GM21390 (cell line): ENCODE measurements around the gene NOC4L.
"Not testable (repeated sequence)": the region's sequence is repeated elsewhere in the genome, so short reads cannot be mapped to it uniquely, and the experiment has no call there.

ENCODE experiments used
- ATAC-seq: cut with Tn5 transposase; IDR thresholded peaks from one replicate; pipeline ENCODE4 v1.9.1; 2021; ENCODE audit not compliant: unreplicated experiment

The NOC4L gene

DNA sequence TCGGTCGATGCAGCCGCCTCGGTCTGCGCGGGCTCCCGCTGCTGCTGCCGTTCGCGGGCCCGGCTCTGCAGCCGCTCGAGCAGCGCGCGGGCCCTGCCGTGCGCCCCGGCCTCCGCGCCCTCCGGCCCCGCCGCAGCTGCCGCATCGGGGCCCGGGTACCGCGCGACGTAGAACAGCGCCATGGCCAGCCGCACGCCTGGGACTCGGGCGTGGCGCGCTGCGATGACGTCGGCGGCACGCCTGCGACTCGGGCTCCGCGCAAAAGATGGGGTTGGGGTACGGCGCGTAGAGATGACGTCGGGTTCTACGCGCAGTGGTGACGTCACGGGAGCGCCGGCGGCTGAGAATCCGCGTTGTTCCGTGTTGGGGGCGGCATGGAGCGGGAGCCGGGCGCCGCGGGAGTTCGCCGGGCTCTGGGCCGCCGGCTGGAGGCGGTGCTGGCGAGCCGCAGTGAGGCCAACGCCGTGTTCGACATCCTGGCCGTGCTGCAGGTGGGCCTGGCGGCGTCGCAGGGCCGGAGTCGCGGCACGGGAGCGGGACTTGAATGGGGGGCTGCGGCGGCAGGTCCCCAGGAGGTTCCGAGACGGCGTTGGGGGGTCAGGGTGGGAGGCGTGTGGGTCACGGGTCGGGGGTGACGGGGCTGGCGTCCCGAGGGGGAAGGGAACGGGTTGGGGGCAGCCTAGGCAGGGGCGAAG is at the start of gene NOC4L, which contains the start of gene DDX51:
NOC4L (plus strand) TSS at position 343 of the 695 bp plus-strand sequence; CDS start at position 375, 32 bp downstream.
DDX51 (minus strand) TSS at position 205 of the 695 bp plus-strand sequence; CDS start at position 182, 23 bp downstream.
- ATAC-seq = peak; percentile 82

DNA sequence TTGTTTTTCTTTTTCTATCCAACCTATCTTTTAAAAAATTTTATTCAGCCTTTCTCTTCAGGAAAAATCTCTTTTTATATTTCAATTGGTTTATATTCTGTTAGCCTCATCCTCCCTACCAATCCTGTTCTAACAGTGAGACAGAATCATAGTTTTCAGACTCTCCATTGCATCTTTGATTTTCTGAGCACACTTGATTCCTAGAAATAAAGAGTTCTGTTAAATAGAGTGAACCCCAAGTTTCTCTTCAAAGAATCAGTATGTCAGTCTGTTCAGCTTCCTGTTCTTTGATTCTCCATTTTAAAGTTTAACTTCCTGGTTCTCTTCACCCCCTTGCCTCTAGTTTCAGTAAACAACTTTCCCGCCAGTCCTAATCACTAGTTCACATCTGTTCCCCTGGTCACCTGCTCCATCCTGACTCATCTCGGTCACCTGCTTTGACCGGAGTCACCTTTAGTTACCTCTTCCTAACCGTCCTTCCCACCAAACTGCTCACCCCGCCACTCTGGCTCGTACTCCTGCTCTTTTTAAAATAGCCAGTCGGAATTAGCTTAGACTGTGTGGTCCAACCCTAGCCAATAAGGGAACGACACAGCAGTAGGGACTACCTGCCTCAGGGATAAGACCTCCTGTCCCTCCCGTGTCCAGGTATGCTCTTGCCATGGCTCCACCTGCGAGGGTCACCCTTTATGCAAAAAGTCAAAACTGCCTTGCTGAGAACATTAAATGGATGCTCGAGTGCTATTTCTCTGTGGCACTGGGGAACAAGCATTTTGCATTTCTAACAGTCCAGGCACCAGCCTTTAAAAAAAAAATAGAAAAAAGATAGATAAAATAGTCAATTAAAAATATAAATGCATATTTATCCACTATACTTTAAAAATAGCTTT is 48.5 kb upstream of the NOC4L start:
- ATAC-seq = no peak

DNA sequence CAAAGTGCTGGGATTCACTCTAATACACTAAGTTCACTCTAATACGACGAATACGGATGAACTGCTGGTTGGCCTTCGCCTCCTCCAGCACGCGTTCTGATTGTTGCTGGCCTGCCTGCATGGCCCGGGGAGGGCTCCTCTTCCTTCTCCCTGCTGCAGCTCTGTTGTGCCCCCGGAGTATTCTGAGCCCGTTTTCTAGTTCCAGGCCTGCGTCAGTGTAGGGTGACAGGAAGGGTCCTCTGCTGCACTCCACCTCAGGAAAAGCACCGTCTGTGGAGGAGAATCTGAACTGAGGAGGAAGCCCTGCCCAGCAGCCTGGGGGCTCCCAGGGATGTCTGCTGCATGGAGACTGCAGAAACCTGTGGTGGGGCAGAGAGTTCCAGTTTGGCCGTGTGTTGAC is 44.5 kb upstream of the NOC4L start:
- no peak for ATAC-seq

DNA sequence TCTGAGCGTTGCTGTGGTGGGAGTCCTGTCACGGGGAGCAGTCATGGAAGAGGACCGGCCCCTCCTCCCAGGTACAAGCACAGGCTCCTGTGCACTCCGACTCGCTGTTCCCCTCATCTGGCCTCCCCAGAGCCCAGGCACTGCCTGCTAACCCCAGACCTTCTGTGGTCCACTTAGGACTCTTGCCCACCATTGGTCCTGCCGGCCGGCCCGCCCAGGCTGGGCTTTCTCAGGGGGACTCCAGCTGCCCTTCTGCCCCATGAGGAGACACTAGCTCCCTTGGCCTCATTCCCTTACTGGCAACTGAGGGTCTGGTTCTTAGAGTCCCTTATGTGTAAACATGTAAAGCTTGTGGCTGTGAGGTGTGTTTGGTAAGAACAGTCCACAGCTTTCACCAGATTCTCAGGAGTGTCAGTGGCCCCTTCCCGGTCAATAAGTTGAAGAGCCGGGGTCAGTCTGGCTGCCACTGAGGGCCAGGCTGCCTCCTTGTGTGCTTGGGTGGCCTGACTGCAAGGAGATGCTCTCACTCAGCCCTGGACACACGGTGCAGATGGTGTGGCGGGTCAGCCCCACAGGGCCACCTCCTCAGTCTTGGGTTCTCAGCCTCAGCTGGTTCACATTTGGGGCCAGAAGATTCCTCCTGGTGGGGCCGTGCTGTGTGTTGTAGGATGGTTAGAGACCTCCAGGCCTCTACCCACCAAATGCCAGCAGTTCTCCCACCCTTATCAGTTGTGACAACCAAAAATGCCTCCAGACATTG is 43.8 kb upstream of the NOC4L start:
- no peak for ATAC-seq

DNA sequence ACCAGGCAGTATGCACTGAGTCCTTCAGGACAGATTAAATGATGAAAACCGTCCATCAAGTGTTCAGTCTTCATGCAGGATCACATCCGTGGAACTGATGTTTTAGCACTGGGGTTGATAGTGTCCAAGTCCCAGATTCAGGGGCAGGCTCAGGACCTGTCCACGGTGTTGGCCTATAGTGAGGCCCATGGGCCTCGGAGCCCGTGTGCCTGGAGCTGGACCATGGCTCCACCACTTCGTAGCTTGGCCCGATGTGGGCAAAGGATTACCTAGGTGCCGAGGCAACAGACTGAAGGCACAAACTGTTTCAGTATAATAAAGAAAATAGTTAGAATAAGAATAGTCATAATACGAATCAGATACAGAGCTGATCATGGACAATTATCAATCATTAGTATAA is 42.0 kb upstream of the NOC4L start:
- ATAC-seq = no peak

DNA sequence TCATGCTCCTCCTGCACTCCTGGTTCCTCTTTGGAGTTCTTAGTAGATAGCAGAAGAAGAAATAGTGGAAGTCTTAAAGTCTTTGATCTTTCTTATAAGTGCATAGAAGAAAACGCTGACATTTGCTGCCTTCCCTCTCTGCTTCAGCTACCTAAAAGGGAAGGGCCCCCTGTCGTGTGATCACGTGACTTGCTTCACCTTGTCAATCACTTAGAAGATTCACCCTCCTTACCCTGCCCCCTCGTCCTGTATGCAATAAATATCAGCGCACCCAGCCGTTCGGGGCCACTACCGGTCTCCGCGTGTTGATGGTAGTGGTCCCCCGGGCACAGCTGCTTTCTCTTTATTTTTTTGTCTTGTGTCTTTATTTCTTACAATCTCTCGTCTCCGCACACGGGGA is 41.2 kb upstream of the NOC4L start:
- not testable (repeated sequence) for ATAC-seq

DNA sequence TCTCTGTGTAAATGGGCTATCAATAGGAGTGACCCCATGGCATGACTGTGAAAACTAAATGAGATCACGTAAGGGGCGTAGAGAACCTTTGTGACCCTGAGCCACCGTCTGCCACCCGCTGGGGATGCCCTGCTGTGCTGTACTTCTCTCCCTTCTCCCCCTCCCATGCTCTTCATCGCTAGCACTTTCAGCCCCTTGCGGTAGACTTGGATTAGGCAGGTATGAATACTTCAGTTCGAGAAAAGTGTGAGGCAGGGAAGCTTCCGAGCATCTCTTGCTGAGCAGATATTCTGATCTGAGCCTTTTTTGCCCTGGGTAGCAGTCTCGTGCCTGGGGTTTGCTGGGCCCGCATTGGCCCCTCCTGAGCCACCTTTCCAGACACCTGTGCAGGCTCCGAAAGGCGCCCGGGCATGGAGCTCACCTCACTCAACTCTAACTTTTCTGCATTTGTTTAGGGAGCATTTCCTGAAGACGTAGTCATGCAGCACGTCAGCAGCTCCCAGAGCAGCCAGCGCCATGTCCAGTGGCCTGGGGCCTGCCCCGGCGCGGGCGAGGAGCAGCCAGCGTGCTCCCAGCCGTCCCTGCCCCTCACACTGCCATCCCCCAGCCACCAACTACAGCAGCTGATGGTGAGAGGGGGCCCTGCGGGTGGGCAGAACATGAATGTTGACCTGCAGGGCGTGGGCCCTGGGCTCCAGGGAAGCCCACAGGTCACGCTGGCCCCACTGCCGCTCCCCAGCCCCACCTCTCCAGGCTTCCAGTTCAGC is 40.5 kb upstream of the NOC4L start:
- ATAC-seq = no peak

DNA sequence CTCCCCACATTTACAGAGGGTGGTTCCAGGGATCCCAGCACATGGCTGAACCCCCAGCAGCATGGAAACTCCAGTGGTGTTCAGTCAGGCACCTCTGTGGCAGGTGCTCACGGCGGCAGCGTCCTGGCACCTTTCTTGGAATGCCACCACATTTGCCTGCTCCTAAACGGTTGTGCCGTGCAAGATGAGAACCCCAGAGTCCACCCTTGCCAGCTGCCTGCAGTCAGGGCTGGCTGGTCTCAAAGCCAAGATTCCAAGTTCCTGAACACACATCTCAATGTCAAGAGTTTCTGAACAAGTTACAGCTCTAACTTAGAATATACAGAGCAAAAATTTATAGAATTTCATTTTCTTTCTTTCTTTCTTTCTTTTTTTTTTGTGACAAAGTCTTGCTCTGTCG is 38.8 kb upstream of the NOC4L start:
- no peak for ATAC-seq

DNA sequence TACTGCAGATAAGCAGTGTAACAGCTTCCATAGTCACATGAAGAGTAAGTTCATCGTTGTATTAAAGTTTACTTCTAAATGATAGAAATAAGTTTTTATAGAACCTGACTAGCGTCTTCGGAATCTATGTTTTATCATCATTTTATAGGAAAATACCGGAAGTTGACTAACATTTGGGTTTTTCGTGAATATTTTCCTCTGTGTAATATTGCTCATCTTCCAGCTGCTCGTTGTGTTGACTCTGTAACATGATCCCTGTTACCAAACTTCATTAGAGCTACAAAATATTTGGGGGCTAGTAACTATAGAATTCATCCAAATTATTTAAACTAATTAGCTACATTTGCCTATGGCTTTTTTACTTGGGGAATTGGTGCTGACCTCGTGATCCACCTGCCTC is 37.3 kb upstream of the NOC4L start:
- ATAC-seq = no peak

DNA sequence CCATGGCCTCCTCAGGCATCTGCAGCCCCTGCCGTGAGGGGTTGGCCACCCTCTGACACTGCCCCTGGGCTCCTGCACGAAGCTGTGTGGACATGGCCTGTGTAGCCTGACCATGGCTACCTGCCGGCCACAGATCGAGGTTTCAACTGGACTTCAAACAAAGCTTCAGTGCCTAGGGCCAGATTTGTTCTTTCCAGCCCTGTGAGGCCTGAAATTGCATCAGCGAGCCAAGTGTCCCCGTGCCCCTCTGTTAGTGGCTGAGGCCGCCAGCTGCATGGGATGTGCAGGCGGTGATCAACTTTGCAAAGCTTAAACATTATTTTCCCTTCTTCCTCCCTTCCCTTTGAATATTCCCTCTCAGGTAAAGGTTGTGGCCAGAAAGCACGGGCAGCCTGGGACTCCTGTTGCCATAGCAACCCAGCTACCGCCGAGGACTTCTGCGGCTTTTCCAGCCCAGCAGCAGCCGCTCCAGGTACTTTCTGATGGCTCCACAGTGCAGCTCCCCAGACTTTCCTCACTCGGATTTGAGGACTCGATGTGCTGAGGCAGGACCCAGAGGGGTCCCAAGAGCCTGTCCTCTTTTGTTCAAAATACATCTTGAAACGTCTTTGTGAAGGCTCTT is 35.9 kb upstream of the NOC4L start:
- ATAC-seq = no peak

DNA sequence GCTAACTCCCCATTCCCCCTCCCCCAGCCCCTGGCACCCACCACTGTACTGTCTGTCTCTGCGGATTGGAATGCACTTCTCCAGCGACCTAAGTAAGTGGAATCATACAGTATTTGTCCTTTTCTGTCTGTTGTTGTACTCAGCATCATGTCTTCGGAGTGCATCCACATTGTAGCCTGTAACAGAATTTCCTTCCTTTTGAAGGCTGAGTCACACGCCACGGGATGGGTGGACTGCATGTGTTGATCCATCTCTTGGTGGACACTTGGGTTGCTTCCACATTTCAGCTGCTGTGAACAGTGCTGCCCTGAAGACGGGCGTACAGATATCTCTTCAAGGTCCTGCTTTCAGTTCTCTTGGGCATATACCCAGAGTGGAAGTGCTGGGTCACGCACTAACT is 34.5 kb upstream of the NOC4L start:
- ATAC-seq = no peak

DNA sequence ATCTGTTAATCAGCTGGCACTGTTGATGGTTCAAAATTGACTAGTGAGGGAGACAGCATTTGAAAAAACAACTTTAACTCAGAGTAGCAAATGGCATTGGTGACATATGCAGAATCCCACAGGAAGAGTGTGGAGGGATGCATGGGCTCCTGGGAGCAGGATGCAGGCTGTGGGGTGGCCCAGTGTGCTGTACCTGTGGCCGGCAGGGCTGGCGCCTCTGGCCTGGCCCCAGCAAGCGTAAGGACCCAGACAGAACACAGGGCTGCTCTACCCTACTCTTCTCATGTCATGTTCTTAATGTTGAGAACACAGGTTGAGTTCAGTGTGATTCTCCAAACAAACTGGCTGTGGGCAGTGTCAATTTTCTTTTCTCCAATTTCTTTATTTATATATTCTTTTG is 33.6 kb upstream of the NOC4L start:
- no peak for ATAC-seq

DNA sequence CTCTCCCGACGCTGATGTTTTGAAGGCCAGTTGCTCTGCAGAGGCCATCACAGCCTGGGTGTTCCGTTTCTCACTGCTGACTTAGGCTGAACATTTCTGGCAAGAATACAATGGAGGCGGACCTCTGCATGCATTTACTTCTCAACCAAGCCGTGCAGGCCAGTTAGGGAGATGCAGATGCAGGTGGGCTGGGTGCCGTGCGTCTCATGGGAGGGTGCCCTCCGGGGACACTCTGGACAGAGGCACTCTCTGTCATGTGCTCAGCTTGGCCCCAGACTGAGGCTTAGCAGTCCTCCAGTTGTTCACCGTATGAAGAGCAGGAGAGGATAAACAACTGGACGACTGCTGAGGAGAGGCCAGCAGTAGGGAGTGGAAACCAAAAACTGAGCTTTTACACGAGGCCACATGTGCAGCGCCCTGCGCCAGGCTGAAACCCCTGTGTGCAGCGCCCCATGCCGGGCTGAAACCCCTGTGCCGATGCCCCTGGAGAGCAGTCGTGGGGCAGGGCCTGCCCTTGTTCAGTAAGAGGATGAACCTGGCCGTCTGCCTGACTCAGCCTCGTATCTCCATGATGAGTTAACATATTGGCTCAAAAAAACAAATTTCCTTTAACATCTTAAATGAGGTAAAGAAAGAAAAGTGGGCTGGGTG is 32.5 kb upstream of the NOC4L start:
- ATAC-seq = no peak

DNA sequence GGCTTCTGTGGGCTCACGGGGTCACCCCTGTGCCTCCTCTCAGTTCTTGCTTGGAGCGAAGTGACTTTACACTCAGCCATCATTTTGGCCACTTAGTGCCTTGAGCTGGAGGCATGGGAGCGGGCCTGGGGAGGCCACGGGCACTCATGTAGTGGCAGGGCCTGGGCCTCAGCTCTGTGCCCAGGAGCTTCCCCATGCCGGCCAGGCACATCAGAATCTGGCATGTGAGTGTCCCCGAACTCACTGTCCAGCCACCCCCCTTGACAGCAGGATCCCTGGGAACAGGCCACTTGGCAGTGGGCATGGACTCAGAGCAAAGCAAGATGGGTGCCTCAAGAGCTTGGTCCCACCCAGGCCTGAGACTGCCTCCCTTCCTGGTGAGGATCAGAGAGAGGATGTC is 29.6 kb upstream of the NOC4L start:
- no peak for ATAC-seq

DNA sequence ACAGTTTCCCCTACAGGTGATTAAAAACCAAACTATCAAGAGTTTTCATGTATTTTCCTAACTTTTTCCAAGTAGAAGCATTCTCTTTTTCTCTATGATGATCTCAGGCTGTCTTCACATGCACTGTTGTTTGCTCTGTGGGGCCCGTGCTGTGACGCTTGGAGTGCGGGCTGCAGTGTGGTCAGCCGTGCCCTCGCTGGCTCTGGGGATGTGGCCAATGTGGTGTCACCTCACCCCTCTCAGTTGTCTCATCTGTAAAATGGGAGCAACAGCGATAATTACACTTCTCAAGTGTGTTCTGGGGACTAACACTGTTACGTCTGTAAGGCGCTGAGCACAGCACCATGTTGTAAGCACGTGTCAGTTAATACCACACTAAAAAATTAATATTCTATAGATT is 28.8 kb upstream of the NOC4L start:
- no peak for ATAC-seq

DNA sequence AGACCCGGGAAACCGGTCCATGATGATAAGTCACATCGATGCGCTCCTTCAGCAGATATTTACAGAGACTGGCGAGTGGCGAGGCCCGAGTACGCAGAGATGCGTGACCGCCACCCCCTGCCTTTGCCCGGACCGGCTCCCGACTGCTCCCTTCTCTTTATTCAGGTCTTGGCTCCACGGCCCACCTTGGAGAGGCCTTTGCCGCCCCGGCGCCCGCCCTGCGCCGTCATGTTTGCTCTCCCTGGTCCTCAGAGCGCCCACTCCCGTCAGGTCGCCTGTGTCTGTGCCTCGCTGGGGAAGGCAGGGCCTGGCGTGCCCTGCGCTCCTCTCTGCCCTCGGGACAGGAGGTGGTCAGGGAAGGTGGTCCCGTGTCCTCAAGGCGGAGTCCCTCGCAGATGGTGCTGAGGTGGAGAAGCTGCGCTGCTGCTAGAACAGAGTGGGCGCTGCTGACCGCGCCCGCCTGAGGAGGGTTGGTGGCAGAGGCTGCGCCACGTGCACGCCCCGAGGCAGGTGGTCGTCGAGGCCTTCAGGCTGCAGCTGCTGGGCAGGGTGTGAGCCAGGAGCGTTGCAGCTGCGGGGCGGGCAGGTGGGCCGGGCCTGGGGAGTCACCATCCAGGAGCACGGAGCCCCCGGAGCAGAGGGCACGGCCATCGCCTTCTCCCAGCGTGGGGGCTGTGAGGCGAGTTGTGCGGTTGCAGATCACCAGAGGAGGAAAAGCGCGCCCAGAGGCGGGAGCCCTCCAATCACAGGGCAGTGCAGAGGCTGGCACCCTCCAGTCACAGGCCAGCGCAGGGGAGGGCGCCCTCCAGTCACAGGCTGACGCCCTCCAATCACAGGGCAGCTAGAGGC is 27.3 kb upstream of the NOC4L start:
- ATAC-seq = no peak

DNA sequence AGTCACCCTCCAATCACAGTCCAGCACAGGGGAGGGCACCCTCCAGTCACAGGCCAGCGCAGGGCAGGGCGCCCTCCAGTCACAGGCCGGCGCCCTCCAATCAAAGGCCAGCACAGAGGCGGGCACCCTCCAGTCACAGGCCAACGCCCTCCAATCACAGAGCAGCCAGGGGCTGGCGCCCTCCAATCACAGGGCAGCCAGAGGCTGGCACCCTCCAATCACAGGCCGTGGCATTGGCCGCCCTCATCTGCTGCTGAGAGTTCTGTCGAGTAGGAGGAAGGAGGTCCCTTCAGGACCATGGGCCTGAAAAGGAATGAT is 26.7 kb upstream of the NOC4L start:
- ATAC-seq = no peak

DNA sequence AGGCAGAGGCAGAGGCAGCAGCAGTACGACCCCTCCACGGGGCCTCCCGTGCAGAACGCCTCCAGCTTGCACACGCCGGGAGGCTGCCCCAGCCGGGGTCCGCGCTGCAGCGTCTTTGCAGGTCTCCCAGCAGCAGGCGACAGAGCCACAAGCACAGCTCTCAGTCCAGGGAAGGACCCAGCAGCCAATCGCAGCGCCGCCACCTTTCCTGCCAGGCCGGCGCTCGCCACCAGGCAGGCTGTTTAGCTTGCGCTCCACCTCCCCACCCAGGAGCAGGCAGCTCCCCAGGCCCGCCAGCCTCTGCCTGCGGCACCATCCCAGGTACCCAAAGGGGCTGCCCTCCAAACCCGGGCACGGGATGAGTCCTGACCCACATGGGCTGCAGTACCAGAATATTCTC is 25.4 kb upstream of the NOC4L start:
- ATAC-seq = no peak

DNA sequence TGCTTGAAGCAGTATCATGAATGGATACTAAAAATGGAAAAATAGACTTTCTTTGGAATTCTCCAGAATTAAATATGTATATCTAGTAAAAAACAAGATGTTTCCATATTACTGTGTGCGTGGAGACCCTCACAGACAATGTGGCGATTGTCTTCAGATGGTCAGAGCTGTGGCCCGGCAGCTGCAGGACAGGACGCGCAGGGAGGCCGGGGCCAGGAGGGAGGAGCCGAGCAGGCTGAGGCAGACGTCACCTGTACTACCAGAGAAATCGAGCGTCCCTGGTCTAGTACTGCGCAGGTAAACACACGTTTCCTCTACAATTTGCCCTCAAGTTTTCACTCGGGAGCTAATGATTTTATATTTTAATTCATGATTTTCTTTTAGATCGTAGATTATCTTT is 23.0 kb upstream of the NOC4L start:
- ATAC-seq = no peak
